ENCODE data around the gene ANAPC4.
A peak's percentile ranks its signal among the peaks of the same experiment; 100 is the strongest.

ANAPC4 gene

GRCh38 chr4:25433966-25434827, 57.1 kb downstream of the ANAPC4 start:
- no peak for DNase-seq

DNA sequence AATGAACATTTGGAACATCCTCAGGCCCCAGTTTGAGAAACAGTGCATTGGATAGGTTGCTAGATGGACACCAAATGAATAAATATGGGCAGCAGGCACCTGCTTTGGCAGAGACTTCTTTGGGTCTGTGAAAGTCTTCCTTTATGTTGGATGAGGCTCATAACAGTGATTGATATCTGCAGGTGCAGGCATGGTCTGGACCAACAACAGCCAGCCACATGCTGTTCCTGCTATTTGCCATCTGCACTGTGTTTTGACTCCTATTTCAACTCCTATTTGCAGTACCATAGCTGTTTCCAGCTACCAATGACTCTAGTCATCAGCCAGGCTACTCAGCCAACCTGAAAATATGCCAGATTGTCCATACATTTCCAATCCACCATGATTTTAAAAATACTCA, 60.9 kb downstream of the ANAPC4 start:
- DNase-seq: peak in 1 of 2 experiments; percentile 19

- DNase-seq: peak; percentile 37 to 52
Measured at GRCh38 chr4:25439918-25440477, 62.9 kb downstream of the ANAPC4 start.

GRCh38 chr4:25440478-25441030, 63.5 kb downstream of the ANAPC4 start:
- no peak for DNase-seq

DNA sequence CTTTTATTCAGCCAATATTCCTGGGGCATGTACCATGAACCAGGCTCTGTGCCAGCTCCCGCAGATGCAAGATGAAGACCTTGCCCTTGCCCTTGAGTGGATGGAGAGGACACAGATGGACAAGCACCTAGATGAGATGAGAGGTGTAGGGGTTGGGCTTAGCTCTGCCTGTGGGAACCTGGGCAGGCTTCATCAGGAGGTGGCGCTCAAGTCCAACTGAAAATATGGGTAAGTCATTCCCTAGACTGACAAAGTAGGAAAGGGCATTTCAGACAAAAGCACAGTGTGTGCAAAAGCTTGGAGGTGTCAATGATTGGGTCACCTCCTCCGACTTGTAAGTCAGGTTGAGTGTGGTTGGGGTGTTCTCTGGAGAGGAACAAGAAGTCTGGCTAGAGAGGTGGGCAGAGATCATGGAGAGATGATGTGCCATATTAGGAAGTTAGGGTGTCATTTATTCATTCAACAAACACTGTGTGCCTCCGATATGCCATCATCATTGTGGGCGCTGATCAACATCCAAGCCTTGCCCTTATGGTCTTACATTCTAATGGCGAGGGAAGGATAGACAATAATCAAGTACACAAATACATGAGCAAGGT, 64.6 kb downstream of the ANAPC4 start:
- peak; percentile 56 to 66 for DNase-seq

GRCh38 chr4:25442863-25443307, 65.8 kb downstream of the ANAPC4 start:
- no peak for DNase-seq

DNA sequence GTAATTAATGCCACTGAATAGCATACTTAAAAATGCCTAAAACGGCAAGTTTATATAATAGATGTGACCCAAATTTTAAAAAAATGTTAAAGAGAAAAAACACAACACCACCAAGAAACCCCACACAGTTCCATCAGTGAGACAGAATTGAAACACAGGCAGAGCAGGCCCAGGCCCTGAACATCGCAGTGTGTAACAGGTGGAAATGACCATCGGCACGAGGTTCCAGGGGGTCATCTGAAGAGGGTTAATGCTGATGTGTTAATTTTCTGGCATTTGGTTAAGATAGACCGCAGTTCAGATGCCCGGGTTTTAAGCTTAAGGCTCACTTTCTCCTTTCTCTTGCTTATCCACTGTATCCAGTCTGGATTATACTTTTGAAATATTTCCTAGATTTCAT, 66.8 kb downstream of the ANAPC4 start:
- DNase-seq: no peak

- no peak for DNase-seq
Measured at GRCh38 chr4:25446611-25447010, 69.5 kb downstream of the ANAPC4 start.

- DNase-seq: no peak
Measured at GRCh38 chr4:25448379-25449109, 71.5 kb downstream of the ANAPC4 start.

- DNase-seq: no peak
Measured at GRCh38 chr4:25449270-25449669, 72.2 kb downstream of the ANAPC4 start.

DNA sequence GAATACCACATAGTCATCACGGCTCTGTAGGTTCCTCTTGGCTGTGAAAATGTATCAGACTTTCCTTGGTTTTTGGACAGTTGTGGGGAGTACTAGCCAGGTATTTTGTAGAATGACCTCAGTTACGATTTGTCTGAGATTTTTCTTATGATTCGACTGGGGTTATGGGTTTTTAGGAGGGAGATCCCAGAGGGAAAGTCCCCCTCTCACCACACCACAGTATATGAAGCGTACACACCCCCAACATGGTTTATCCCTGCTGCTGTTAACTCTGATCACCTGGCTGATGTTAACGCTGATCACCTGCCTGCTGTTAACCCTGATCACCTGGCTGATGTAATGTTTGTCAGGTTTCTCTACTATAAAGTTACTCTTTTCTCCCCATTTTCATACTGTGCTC, 72.6 kb downstream of the ANAPC4 start:
- DNase-seq: no peak

DNA sequence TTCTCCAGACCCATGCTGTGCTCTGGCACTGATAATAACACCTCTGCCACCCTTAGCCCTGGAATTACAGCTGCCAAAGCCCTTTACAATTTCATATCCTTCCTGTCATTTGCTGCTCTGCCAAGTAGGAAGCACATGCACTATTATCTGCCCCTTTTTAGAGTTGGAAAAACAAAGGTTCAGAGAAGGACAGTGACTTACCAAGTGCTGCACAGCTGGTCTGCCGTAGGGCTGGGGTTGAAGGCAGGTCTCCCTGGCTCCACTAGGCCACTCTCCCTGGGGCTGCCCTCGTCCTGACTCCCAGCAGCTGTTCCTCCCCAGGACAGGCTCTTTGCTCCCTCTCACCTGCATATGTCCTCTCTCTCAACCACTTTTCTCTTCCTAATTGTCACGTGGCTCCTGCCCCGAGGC, 73.4 kb downstream of the ANAPC4 start:
- DNase-seq: no peak

- DNase-seq: no peak
Measured at GRCh38 chr4:25451676-25452075, 74.6 kb downstream of the ANAPC4 start.

DNA sequence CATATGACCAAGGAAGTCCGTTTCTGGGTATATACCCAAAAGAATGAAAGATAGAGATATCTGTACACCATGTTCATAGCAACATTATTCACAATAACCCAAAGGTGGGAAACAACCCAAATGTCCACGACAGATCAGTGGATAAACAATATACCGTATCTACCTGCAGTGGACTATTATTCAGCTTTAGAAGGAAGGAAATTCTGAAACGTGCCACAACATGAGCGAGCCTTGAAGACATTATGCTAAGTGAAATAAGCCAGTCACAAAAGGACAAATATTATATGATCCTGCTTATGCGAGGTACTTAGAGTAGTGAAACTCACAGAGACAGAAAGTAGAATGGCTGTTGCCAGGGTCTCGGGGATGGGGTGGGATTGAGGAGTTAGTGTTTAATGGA, 75.0 kb downstream of the ANAPC4 start:
- DNase-seq: no peak

DNA sequence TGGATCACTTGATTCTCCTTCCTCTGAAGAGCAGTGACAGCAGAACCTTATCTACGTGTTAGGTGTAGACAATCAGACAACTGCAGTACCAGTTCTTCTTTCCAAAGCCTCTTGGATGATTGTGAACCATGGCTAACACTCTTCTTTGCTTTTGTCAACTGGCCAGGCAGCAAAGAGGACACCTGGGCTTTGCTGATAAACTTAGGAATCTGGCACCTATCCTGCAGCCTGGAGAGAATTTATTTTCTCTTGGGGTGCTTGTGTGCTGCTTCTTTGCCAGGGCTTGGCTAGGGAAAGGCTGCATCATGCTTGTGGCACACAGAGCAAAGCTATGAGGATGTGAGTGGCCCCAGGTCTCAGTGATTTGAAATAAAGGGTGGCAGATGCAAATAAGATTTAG, 77.4 kb downstream of the ANAPC4 start:
- no peak for DNase-seq

DNA sequence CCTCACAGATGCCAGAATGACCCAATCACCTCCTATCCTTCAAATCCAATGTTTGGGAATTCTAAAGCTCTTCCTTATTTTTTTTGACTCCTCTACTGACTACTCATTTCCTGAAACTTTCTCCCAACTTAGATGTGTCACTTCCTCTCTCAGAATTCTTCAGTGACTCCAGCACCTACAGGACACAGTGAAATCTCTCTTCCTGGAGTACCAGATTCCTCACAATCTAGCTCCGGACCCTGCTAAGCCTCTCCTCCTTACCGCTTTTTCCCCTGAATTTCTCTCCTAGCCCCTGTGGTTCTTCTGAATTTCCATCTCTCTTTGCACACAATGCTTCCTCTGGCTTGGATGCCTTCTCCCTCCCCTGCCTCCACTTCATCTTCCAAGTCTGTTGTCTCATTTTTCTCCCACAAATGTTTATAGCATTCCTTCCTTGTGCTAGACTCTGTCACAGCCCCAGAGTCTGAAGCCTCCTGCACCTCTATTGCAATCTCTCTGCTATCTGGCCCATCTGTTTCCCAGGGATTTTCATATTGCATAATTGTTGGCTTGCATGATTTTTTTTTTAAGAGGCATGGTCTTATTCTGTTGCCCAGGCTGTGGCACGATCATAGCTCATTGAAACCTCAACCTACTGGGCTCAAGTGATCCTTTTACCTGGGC, 80.1 kb downstream of the ANAPC4 start:
- no peak for DNase-seq

- DNase-seq: no peak
Measured at GRCh38 chr4:25466966-25467697, 90.1 kb downstream of the ANAPC4 start.

DNA sequence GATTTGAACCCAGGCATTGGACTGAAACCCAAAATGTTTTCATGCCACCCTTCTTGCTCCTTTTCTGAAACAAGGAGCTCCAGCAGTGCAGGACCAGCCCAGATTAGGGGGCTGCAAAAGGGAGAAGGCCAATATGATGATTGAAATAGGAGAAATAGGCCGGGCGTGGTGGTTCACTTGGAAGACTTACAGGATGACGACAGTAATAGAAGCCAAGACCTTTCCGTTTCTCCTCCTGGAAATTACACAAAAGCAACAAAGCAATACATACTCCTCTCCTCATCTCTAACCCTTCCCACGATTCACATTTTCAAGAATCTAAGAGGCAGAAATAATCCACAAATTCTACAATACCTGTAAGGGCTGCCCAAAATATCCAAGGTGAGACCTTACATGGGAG, 90.8 kb downstream of the ANAPC4 start:
- DNase-seq: no peak
